Measurements from ENCODE around the gene GBX1. TPM values are rescaled to one million over a fixed set of nuclear protein-coding genes. Genes with fewer than 3 reads are reported as not detected.
A peak's percentile ranks its signal among the peaks of the same experiment; 100 is the strongest.

GBX1 gene
- total RNA-seq, 1 donor from 2014 or later, result not detected

GRCh38 chr7:151137076-151137675 is 30.3 kb downstream of the GBX1 start:
- Histone ChIP-seq H3K4me1 (no peaks in the 10 kb centered on the region), H3K36me3 (peaks cover 100% of the 10 kb centered on the region), H3K27ac (no peak overlapping the region), H3K9me3 (no peaks in the 10 kb centered on the region), H3K27me3 (ENCODE audit: low read depth) (no peaks in the 10 kb centered on the region), H3K4me3 (no peak overlapping the region)
- ATAC-seq, result no peak
- intact Hi-C loops (cut with DNase I), result no loop called here
- no peak for TF ChIP-seq CTCF (IDR thresholded peaks at IDR 0.05)
- DNase-seq, result peak; percentile 43

- ATAC-seq (no peak), DNase-seq (no peak)
- no peaks in the 10 kb centered on the region for H3K9me3 ChIP-seq
- no peak overlapping the region for H3K27ac ChIP-seq
- no peak for TF ChIP-seq CTCF (IDR thresholded peaks at IDR 0.05)
- H3K27me3 ChIP-seq (ENCODE audit: low read depth), result no peaks in the 10 kb centered on the region
- no peak overlapping the region for H3K4me3 ChIP-seq
- intact Hi-C loops (cut with DNase I), result no loop called here
- no peaks in the 10 kb centered on the region for H3K4me1 ChIP-seq
- H3K36me3 ChIP-seq, result peaks cover 100% of the 10 kb centered on the region
Measured at GRCh38 chr7:151135866-151136843, 31.3 kb downstream of the GBX1 start.

GRCh38 chr7:151135525-151135845 is 32.0 kb downstream of the GBX1 start:
- ATAC-seq (no peak), DNase-seq (no peak)
- Histone ChIP-seq H3K27ac (no peak overlapping the region), H3K4me1 (no peaks in the 10 kb centered on the region), H3K4me3 (no peak overlapping the region), H3K9me3 (no peaks in the 10 kb centered on the region), H3K36me3 (peaks cover 100% of the 10 kb centered on the region), H3K27me3 (ENCODE audit: low read depth) (no peaks in the 10 kb centered on the region)
- TF ChIP-seq CTCF (IDR thresholded peaks at IDR 0.05), result no peak
- intact Hi-C loops (cut with DNase I), result no loop called here

- intact Hi-C loops (cut with DNase I), result no loop called here
- Histone ChIP-seq H3K27ac (no peak overlapping the region), H3K4me3 (no peak overlapping the region), H3K27me3 (ENCODE audit: low read depth) (no peaks in the 10 kb centered on the region), H3K36me3 (peaks cover 100% of the 10 kb centered on the region), H3K9me3 (no peaks in the 10 kb centered on the region), H3K4me1 (no peaks in the 10 kb centered on the region)
- TF ChIP-seq CTCF (IDR thresholded peaks at IDR 0.05), result no peak
- DNase-seq (no peak), ATAC-seq (no peak)
Measured at GRCh38 chr7:151134743-151135524, 32.6 kb downstream of the GBX1 start.

GRCh38 chr7:151133986-151134742 is 33.3 kb downstream of the GBX1 start:
- Histone ChIP-seq H3K27ac (no peak overlapping the region), H3K36me3 (peaks cover 100% of the 10 kb centered on the region), H3K4me3 (no peak overlapping the region), H3K4me1 (no peaks in the 10 kb centered on the region), H3K27me3 (ENCODE audit: low read depth) (no peaks in the 10 kb centered on the region), H3K9me3 (no peaks in the 10 kb centered on the region)
- TF ChIP-seq CTCF (IDR thresholded peaks at IDR 0.05), result no peak
- no peak for ATAC-seq
- peak; percentile 37 for DNase-seq
- intact Hi-C loops (cut with DNase I), result no loop called here
